ENCODE data around the gene ZSCAN9. TPM values are rescaled to one million over a fixed set of nuclear protein-coding genes. Genes with fewer than 3 reads are reported as not detected.

The ZSCAN9 gene
- total and polyA plus RNA-seq, 3 donors from 2014 or later, result 36.5 to 39.6 (median 38.2) TPM

- peak within 1 kb of the TSS; percentile 56 to 74 for H3K4me3 ChIP-seq
- no peak for TF ChIP-seq CTCF (IDR thresholded peaks at IDR 0.05)
- no peak for TF ChIP-seq POLR2A (IDR thresholded peaks at IDR 0.05)
- intact Hi-C loops (cut with DNase I; ENCODE audit: low total_unique reads), result no loop called here
- H3K27me3 ChIP-seq, result no peaks in the 10 kb centered on the region
- H3K36me3 ChIP-seq (ENCODE audit: low read depth, missing control alignments), result no peaks in the 10 kb centered on the region
- WGBS, 2 donors, result 0 to 1% methylated on average over 36 to 50 of the region's 50 CpGs
- H3K27ac ChIP-seq, result peak within 1 kb of the TSS in 1 of 2 donors; percentile 12
- H3K4me1 ChIP-seq, result no peaks in the 10 kb centered on the region
- peak; percentile 79 for DNase-seq
- no peaks in the 10 kb centered on the region for H3K9me3 ChIP-seq
These were observed 56.4 kb downstream of the ZSCAN9 start, which contains the start of gene PGBD1 for GRCh38 chr6:28281288-28282064. Gene PGBD1 (plus strand): TSS chr6:28281572. CDS start chr6:28283814, 2,242 bp downstream.

DNA sequence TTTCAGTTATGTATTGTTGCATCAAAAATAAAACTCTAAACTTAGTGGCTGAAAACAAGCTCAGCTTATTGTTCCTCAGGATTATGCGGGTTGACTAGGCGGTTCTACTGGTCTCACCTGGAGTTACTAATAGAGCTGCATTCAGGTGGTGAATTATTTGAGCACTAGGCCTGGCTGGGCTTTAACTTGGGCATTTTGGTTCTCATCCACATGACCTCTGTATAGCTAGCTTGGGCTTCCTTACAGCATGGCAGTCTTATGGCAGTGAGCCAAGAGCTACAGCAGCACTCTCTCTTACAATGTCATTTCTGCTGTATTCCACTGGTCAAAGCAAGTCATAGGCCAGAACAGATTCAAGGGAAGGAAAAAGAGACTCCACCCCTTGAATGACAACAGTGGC lies 57.9 kb downstream of the ZSCAN9 start:
- H3K9me3 ChIP-seq, result no peaks in the 10 kb centered on the region

More for the DNA sequence above, 57.9 kb downstream of the ZSCAN9 start:
- TF ChIP-seq CTCF (IDR thresholded peaks at IDR 0.05) (no peak), POLR2A (IDR thresholded peaks at IDR 0.05) (no peak)
- H3K27me3 ChIP-seq, result no peaks in the 10 kb centered on the region
- intact Hi-C loops (cut with DNase I; ENCODE audit: low total_unique reads), result no loop called here
- no peak overlapping the region for H3K27ac ChIP-seq
- H3K4me1 ChIP-seq, result no peaks in the 10 kb centered on the region
- no peak overlapping the region for H3K4me3 ChIP-seq
- no peak for DNase-seq
- WGBS, 2 donors, result 90 to 95% methylated on average over 2 of the region's 2 CpGs
- no peaks in the 10 kb centered on the region for H3K36me3 ChIP-seq (ENCODE audit: low read depth, missing control alignments)

Other genes with a start within 250 kb of the ZSCAN9 start
- gene ZNF165, start 144.7 kb upstream of the ZSCAN9 start, total RNA-seq, result 10 to 100 TPM in 1 of 2 donors, 1 to 10 TPM in 1; 9.2 to 17.9 TPM
- gene ZNF165, start 144.7 kb upstream of the ZSCAN9 start, polyA plus RNA-seq (ENCODE audit: insufficient read depth, low read depth, low replicate concordance), result 23.2 TPM
- gene ZSCAN16, start 100.7 kb upstream of the ZSCAN9 start, total RNA-seq, result 1 to 10 TPM; 3.5 to 4.4 TPM
- 3.6 TPM for gene ZSCAN16, start 100.7 kb upstream of the ZSCAN9 start, polyA plus RNA-seq (ENCODE audit: insufficient read depth, low read depth, low replicate concordance)
- gene ZKSCAN8, start 83.4 kb upstream of the ZSCAN9 start, total RNA-seq, result 10 to 100 TPM; 34.1 to 36.4 TPM
- 20.9 TPM for gene ZKSCAN8, start 83.4 kb upstream of the ZSCAN9 start, polyA plus RNA-seq (ENCODE audit: insufficient read depth, low read depth, low replicate concordance)
- gene ZKSCAN4, start 27.0 kb downstream of the ZSCAN9 start, total RNA-seq, result 1 to 10 TPM; 7.2 to 8.8 TPM
- 23.2 TPM for gene ZKSCAN4, start 27.0 kb downstream of the ZSCAN9 start, polyA plus RNA-seq (ENCODE audit: insufficient read depth, low read depth, low replicate concordance)
- 10 to 100 TPM; 19.1 to 30.1 TPM for gene NKAPL, start 34.0 kb downstream of the ZSCAN9 start, total RNA-seq
- gene NKAPL, start 34.0 kb downstream of the ZSCAN9 start, polyA plus RNA-seq (ENCODE audit: insufficient read depth, low read depth, low replicate concordance), result 27.2 TPM
- gene ZSCAN26, start 41.9 kb downstream of the ZSCAN9 start, total RNA-seq, result 10 to 100 TPM; 16.4 to 26.1 TPM
- 11.4 TPM for gene ZSCAN26, start 41.9 kb downstream of the ZSCAN9 start, polyA plus RNA-seq (ENCODE audit: insufficient read depth, low read depth, low replicate concordance)
- 1 to 10 TPM; 6.1 to 6.9 TPM for gene PGBD1, start 56.3 kb downstream of the ZSCAN9 start, total RNA-seq
- gene PGBD1, start 56.3 kb downstream of the ZSCAN9 start, polyA plus RNA-seq (ENCODE audit: insufficient read depth, low read depth, low replicate concordance), result 4.8 TPM
- gene ZSCAN31, start 110.9 kb downstream of the ZSCAN9 start, total RNA-seq, result 10 to 100 TPM; 21.4 to 29.0 TPM
- 51.3 TPM for gene ZSCAN31, start 110.9 kb downstream of the ZSCAN9 start, polyA plus RNA-seq (ENCODE audit: insufficient read depth, low read depth, low replicate concordance)
- gene ZKSCAN3, start 124.7 kb downstream of the ZSCAN9 start, total RNA-seq, result 1 to 10 TPM; 8.1 to 8.3 TPM
- 5.4 TPM for gene ZKSCAN3, start 124.7 kb downstream of the ZSCAN9 start, polyA plus RNA-seq (ENCODE audit: insufficient read depth, low read depth, low replicate concordance)
- 10 to 100 TPM; 12.2 to 12.3 TPM for gene ZSCAN12, start 174.5 kb downstream of the ZSCAN9 start, total RNA-seq
- 7.0 TPM for gene ZSCAN12, start 174.5 kb downstream of the ZSCAN9 start, polyA plus RNA-seq (ENCODE audit: insufficient read depth, low read depth, low replicate concordance)
- 1 to 10 TPM; 8.3 to 9.1 TPM for gene ZSCAN23, start 218.2 kb downstream of the ZSCAN9 start, total RNA-seq
- 2.4 TPM for gene ZSCAN23, start 218.2 kb downstream of the ZSCAN9 start, polyA plus RNA-seq (ENCODE audit: insufficient read depth, low read depth, low replicate concordance)

Measured in testis (tissue), 3 donors.